Non-pigmented ciliary epithelial cell (primary cell): Measurements from ENCODE around the gene CFAP45.

ENCODE experiments used
- DNase-seq: peaks from one replicate; pipeline ENCODE4 v3.0.0-alpha.2; 2010; ENCODE audit warnings: low read depth

Gene CFAP45

GRCh38 chr1:159923203-159924024, 23.4 kb upstream of the CFAP45 start:
- DNase-seq, result peak; percentile 67

- no peak for DNase-seq
Observed at GRCh38 chr1:159922511-159923202, 22.7 kb upstream of the CFAP45 start.

DNA sequence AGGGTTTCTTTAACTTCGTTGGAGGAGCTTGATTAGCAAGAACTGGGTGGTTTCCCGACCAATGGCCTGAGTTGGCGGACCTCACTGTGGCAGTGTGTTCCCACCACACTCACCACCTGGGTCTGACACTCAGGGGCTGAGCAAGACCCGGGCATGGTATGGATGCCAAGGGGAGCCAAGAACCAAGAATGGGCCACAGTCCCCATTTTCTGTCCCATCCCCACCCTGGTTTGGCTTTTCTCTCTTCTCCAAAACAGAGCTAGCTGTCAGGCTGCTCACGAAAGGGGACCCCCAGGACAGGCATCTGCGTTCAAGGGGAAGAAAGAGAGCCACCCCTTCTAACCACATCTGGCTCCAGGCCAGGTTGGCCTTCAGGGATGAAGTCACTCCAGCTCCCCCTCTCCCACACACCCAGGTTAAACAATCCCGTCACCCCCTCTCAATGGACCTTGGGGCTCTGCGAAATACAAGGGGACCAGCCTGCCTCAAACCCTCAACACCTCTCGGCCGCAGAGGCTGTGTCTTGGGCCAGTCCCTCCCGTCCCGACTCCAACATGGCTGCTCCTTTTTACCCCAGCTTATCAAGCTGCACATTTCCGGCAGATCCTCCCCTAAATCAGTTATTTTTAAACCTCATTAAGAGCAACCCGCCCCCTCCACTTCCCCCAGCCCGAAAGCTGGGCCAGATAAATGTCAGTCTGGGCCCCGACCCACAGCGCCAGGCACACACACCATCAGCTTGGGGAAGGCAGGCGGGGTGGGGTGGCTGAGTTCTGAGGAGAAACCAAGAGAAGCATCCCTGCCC, 21.9 kb upstream of the CFAP45 start:
- no peak for DNase-seq

- DNase-seq, result no peak
Observed at GRCh38 chr1:159921251-159921650, 21.3 kb upstream of the CFAP45 start.

GRCh38 chr1:159920651-159921050, 20.7 kb upstream of the CFAP45 start:
- no peak for DNase-seq

DNA sequence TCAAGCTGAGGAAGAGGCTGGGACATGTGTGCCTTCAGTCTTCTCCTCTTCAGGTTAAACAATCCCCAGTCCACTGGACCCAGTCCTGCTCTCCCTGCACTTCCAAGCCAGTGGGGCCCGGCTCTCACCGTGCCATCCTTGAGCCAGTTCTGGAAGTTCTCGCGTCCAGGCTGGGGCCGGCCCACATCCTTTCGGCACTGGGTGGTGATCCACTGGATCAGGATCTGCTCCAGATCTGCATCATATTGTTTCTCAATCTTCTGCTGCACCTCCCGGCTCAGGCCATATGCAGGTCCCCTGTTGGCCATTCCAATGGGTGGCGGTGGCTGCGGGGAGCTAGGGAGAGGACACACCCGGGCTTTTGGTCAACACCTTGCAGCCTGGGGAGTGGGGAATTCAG, 20.2 kb upstream of the CFAP45 start:
- no peak for DNase-seq

GRCh38 chr1:159919236-159919865, 19.4 kb upstream of the CFAP45 start:
- no peak for DNase-seq

GRCh38 chr1:159918352-159919200, 18.6 kb upstream of the CFAP45 start:
- DNase-seq, result no peak

GRCh38 chr1:159917533-159918351, 17.8 kb upstream of the CFAP45 start:
- no peak for DNase-seq

DNA sequence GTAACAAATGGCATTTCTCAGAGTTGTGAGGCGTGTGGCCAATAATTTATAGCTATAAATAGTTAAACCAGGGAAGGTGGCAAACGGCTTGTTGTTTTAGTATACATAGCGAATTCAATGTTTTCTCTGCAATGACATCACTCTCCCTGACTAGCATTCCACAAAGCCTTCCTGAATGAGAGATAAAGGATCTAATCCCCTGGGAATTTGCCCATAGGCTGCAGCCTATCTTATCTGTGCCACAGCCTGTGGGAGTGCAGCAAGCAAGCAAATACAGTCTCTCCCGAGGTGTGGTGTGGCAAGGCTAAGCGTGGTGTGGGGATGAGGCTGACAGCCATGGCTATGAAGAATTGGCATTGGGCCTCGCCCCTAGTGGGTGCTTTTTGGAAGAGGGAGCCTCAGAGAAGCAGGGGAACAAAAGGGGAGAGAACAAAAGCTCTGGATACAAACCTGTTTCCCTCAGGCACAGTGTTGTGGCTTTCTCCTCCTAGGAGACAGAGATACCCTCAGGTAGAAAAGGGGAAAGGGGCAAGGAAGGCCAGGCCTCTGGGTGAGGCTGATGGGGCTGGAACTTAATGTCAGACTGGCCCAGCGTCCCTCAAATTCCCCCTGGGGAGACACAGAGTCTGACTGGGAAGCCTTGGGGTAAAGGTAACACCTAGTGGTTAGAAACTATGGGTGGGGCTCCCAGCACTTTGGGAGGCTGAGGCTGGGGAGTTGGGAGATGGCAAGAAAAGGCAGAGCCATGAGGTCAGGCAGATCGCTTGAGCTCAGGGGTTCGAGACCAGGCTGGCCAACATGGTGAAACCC, 16.5 kb upstream of the CFAP45 start:
- DNase-seq, result peak; percentile 63

- no peak for DNase-seq
Observed at GRCh38 chr1:159915571-159916241, 15.7 kb upstream of the CFAP45 start.

DNA sequence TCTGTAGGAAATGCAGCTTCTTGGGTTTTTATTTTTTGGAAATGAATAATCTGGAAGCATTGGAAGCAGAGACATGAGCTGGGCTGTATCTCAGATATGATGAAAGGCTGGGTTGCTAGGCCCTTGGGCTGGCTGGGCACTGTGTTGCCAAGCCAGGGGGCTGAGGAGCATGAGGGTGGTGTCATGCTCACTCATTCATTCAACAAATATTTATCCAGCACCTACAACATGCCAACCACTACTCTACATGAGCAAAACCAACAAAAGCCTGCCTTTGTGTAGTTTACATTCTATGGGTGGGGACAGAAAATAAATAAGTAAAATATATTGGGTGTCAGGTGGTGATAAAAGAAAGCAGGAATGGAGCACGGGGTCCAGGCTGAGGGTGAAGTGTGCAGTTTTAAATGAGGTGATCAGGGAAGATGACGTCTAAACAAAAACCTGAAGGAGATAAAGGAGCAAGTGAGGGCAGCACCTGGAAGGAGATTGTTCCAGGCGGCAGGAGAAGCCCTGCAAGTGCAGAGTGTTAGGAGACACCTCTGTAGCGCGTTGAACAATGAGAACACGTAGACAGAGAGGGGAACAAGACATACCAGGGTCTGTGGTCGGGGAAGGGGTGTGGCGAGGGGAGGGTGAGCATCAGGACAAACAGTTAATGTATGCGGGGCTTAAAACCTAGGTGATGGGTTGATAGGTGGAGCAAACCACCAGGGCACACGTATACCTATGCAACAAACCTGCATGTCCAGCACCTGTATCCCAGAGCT, 14.5 kb upstream of the CFAP45 start:
- DNase-seq, result no peak

- DNase-seq, result no peak
Observed at GRCh38 chr1:159913451-159914192, 13.7 kb upstream of the CFAP45 start.

- DNase-seq, result no peak
Observed at GRCh38 chr1:159911326-159912070, 11.5 kb upstream of the CFAP45 start.

DNA sequence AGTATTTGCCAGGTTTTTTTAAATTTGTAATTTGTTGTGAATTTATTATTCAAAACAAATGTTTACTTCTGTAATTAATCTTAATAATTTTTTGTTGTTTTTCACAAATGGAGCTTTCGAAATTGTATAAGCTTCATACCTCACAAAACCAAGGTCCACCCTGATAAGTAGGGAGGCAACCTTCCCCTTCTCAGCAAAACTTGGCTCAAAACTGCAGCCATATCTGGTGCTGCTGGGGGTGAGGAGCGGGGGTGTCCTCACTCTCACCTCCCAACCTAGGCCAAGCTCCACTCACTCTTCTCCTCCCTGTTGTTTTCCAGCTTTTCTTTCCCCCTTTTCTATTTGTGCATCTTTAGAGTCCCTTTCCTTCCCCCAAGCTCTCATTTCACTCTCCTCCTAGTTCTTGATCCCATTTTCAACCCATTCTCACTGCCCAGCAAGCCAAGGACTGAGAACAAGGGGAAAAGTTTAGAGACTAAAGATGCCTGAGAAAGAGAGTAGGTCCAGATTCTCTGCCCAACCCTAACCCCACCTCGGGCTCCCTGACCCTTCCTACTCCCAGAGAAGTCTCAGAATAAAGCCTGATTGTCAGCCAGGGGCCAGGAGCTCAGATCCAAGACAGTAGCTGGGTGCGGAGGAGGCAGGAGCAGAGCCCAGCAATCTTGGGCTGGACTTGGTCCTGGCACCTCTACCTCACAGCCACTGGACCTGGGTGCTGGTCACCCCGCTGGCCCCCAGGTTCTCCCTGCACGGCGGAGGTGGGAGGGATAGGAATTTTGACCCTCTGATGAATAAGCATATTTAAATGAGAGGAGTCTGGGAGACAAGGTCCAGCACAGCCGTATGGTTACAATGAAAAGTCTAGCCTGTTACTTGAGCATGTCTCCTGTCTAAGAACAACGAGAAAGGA, 8.3 kb upstream of the CFAP45 start:
- DNase-seq, result no peak

- DNase-seq, result no peak
Observed at GRCh38 chr1:159906960-159907359, 7.0 kb upstream of the CFAP45 start.
